8988T (cell line): Measurements from ENCODE around the gene OPA3.
A peak's percentile ranks its signal among the peaks of the same experiment; 100 is the strongest.
"Not testable (repeated sequence)": the region's sequence is repeated elsewhere in the genome, so short reads cannot be mapped to it uniquely, and the experiment has no call there.

ENCODE experiments used
- DNase-seq: peaks from one replicate; pipeline ENCODE4 v3.0.0; 2011

The OPA3 gene

GRCh38 chr19:45517641-45518468, 66.7 kb downstream of the OPA3 start:
- DNase-seq, result no peak

DNA sequence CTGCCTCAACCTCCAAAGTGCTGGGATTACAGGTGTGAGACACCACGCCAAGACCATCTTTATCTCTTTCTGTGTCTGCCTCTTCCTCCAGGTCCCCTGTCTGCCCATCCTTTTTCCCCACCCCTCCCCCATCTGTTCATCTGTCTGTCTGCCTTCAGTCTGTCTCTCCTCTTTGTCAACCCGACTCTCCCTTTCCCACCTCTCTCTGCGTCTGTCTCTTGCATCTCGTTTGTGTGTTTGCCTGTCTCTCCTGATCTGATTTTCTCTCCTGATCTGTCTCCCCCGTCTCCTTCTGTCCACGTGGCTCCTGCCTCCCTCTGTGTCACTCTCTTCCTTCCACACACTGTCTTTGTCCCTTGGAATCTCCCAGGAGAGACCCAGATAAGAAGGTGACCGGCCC, 67.4 kb downstream of the OPA3 start:
- no peak for DNase-seq

DNA sequence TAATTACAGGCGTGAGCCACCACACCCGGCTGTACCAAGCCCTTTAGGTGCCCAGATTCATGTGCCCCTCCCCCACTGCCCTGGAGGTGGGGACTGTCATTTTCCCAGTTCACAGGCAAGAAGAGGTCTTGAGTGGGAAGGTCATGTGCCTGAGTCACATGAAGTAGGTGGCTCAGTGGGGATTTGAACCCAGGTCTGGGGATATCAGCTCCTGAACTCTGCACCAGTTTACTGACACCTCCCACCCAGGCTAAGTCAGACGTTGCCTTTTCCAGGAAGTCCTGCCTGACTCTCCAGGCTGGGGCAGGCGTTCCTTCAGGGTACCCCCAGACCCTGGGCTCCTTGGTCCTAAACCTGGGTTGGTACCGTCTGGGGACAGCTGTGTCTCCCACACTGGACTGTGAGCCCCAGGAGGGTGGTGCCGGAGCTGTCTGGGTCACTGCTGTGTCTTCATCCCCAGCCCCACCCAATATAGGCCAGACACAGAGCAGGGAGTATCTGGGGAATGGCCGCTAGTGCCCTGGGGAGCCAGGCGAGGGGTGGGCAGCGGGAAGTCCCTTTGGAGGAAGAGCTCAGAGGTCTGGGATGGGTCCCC, 68.7 kb downstream of the OPA3 start:
- DNase-seq, result no peak

DNA sequence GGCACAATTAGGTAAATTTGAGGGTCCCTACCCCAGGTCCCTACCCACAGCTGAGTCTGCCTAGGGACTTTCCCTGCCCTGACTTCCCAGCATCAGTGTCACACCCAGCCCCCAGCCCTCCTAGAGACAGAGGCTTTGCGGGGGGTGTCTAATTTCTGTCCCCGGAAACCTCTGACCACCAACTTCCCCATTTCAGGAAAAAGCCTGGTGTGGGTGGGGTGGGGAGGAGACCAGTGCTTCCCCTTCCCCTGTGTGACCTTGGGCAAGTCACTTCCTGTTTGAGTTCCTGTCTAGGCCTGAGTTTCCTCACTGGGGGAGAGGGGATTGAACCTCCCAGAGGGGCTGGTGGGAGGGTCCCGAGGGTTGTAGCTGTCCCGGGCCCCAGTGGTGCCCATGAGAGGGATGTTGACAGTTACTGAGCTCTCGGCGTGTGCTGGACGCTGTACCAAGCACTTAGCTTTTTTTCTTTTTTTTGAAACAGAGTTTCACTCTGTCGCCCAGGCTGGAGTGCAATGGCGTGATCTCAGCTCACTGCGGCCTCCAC, 69.4 kb downstream of the OPA3 start:
- no peak for DNase-seq

DNA sequence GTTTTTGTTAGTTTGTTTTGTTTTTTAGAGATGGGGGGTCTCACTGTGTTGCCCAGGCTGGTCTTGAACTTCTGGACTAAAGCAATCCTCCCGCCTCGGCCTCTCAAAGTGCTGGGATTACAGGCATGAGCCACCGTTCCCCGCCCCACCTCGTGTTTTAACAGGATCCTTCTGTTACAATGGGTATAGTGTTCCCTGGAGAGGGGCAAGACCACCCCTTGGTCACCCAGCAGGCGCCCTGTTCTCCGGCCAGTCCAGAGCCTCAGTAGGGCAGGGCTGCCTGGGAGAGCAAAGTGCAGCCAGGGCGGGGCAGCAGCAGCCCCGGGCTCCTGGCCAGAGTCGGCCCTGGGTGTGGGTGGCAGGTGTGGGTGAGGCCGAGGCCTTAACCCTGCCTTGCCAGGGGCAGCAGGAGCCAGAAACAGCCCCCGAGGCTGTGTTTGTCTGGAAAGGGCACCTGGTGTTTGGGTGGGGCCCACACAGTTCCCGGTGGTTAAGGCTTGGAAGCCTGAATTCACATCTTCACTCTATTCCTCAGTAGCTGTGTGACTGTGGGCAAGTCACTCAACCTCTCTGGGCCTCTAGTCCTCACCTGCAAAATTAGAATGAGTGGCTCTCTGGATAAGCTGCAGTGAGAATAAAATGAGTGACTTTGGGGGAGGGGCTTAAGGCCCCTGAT, 70.1 kb downstream of the OPA3 start:
- no peak for DNase-seq

GRCh38 chr19:45512881-45513483, 71.6 kb downstream of the OPA3 start:
- DNase-seq, result no peak

DNA sequence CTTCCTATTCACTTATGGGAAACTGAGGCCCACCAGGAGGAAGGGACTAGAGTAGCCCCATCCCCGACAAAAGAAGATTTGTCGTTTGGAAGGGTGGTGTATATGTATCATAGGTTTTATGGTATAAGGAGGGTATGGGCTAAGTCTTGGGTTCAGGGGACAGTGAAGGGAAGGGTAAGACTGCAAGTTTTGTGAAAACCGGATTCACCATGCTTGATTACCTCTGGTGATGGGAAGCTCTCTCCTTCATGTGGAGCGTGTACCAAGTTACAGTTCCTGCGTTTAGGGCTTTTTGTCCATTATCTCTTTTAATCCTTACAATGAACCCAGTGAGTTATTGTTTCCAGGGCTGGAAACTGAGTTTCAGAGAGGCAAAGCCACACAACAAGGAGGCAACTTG, 73.5 kb downstream of the OPA3 start:
- DNase-seq, result no peak

GRCh38 chr19:45510352-45510751, 74.2 kb downstream of the OPA3 start:
- not testable (repeated sequence) for DNase-seq

- DNase-seq, result no peak
These were observed 74.9 kb downstream of the OPA3 start for GRCh38 chr19:45509692-45510015.

DNA sequence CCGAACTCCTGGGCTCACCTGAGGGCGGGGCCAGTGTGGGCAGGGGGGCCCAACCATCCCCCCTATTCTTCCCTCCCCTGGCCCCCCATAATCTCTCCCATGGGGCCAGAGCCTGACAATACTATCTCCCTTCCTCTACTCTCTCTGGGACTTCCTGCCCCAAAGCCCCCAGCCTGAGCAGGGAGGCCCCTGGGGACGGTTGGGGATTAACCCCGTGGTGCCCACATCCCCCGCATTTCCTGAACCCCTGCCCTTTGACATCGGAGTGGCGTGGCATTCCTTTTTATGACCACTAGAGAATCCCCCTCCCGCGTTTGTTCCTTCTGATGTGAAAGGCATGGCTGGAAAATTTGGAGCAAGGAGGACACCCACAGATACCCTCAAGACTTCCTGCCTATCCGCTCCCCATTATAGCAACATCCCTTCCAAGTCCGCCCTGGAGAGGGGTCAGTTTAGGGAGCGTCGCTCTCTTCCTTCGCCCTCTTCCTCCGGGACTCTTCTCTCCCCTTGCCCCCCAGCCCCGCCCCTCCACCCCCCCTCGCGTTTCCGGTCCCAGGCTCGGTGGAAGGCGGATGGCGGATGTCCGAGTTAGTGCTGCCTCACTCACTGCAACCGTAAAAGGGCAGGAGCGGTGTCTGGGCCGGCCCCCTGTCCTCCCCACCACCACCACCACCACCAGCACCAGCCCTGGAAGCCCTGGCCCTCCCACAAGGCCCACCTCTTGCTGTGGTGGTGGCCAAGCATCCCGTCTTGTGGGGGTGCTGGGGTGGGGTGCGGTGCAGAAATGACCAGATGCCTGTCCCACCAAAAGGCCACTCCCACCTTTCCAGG, 75.5 kb downstream of the OPA3 start:
- DNase-seq, result peak; percentile 77

- no peak for DNase-seq
These were observed 76.2 kb downstream of the OPA3 start for GRCh38 chr19:45508417-45508860.

GRCh38 chr19:45507872-45508416, 76.7 kb downstream of the OPA3 start:
- no peak for DNase-seq

DNA sequence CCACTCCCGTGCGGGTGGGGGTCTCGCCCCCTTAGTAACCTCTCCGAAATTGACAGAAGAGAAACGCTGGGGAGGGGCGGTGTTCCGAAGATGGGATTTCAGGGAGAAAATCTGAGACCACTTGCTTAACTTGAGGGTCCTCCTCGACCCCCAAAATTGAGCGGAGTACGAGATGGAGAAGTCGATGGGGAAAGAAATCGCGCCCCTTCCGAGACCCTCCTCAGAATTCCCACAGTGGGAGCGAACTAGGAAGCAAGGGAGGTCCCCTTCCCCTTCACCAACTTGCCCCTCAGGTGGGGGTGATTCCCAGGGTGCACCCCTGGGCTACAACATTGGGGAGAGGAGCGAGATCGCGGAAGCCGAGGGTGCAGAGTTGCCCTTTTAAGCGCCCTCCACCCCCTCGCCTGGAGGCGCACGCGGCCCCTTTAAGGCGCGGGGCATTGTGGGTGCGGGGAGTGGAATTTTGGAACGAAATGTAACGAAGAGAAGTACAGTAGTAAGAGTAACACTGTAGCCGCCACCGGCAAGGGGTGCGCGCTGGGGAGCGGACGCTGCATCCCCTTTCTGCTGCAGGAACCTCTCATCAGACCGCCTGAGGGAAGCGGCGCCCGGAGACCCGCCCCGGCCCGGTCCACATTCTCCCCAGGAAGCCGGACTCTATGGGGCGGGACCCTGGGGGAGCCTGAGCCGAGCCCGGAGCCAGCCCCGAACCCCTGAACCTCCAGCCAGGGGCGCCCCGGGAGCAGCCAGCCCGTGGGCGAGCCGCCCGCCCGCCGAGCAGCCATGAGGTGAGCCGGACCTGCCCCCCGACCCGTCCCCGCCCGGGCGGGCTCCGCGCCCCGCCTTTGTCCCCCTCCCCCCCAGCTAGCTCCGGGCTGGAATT, 77.4 kb downstream of the OPA3 start, which contains the start of gene VASP:
Gene VASP, plus strand, starts transcription at position 491 of the 883 bp plus-strand sequence. Its CDS starts 293 bp downstream, at position 784.
- DNase-seq, result peak; percentile 71

- DNase-seq, result peak; percentile 75
These were observed 78.2 kb downstream of the OPA3 start for GRCh38 chr19:45506246-45506988.

- no peak for DNase-seq
These were observed 78.7 kb downstream of the OPA3 start for GRCh38 chr19:45505996-45506245.

- no peak for DNase-seq
These were observed 79.2 kb downstream of the OPA3 start for GRCh38 chr19:45505151-45505995.

- no peak for DNase-seq
These were observed 80.7 kb downstream of the OPA3 start for GRCh38 chr19:45503909-45504308.

GRCh38 chr19:45502111-45502510, 82.5 kb downstream of the OPA3 start:
- no peak for DNase-seq

DNA sequence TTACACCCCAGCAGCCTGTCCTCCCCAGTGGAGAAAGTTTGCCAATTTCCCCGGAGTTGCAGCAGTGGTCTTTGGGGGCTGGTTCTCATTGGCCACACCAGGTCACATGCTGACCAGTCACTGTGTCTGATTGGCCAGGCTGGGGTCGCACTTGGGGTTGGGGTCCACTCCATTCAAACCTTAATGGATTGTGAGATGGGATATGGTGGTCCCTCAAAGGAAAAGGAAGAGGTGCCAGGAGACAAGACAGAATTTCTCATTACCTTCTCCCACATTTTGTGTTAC, 82.9 kb downstream of the OPA3 start:
- no peak for DNase-seq
